DND-41 (cell line): ENCODE results near the gene GRIK4.

Experiments used
- EZH2 ChIP-seq: IDR thresholded peaks from 3 replicates; pipeline ENCODE4 v1.6.1; 2012; ENCODE audit warnings: borderline replicate concordance, low read depth, mild to moderate bottlenecking, moderate library complexity, low read length, inconsistent platforms; ENCODE audit not compliant: severe bottlenecking
- TF ChIP-seq, protein P1 (sequence below): IDR thresholded peaks from 2 replicates; pipeline ENCODE4 v1.5.1; 2012; ENCODE audit warnings: borderline replicate concordance, low read length, moderate library complexity, mild to moderate bottlenecking; ENCODE audit not compliant: poor library complexity, severe bottlenecking; ENCODE audit errors: extremely low read depth

DNA sequence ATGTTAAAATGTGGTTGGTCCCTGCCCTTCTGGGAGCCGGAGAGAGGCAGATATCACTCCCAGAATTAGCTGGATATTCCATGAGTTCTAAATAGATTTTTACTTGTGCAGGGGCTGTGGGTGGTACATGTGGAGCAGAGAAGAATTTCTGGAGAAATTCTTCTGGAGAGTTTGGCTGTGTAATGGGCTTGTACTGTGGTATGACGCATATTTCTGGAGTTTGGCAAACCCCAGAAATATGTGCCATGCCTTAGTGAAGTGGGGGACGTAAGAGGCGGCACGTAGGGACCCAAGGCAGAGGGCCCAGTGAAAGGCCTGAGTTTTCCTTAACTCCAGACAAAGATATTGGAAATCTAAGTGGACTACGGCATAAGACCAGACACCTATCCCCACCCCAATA, 461.1 kb downstream of the GRIK4 start:
- TF ChIP-seq, protein P1, sequence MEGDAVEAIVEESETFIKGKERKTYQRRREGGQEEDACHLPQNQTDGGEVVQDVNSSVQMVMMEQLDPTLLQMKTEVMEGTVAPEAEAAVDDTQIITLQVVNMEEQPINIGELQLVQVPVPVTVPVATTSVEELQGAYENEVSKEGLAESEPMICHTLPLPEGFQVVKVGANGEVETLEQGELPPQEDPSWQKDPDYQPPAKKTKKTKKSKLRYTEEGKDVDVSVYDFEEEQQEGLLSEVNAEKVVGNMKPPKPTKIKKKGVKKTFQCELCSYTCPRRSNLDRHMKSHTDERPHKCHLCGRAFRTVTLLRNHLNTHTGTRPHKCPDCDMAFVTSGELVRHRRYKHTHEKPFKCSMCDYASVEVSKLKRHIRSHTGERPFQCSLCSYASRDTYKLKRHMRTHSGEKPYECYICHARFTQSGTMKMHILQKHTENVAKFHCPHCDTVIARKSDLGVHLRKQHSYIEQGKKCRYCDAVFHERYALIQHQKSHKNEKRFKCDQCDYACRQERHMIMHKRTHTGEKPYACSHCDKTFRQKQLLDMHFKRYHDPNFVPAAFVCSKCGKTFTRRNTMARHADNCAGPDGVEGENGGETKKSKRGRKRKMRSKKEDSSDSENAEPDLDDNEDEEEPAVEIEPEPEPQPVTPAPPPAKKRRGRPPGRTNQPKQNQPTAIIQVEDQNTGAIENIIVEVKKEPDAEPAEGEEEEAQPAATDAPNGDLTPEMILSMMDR = no peak
- TF ChIP-seq EZH2 = no peak
